ENCODE measurements around the gene PLTP.

The PLTP gene

DNA sequence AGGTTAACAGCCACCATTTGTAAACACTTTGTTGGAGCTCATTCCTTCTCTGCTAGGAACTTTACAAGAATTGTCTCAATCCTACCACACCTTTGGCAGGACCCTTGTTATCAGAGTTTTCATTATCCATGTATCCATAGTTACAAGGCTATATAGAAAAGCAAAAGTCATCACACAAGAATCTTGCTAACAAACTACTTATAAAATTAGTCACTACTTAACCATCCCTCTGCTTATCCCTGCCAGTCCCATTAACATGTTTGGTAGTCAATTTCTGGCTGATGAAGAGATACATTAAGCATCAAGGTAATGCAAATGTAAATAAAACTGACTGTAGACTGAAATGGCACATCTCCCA is 44.2 kb downstream of the PLTP start:
- no peak for DNase-seq

- no peak for DNase-seq
Measured at GRCh38 chr20:45867136-45867818, 44.7 kb downstream of the PLTP start.

DNA sequence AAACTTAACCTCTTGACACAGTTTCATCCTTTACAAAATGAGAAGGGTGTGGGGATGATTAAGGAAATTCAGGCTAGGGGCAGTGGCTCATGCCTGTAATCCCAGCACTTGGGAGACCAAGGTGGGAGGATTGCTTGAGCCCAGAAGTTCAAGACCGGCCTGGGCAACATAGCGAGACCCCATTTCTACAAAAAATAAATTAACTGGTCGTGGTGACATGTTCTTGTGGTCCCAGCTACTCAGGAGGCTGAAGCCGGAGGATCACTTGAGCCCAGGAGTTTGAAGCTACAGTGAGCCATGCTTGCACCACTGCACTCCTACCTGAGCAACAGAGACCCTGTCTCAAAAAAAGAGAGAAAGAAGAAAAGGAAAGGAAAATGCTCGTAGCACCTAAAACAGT is 45.5 kb downstream of the PLTP start:
- DNase-seq = no peak

- DNase-seq = no peak
Measured at GRCh38 chr20:45863543-45864470, 48.1 kb downstream of the PLTP start.

DNA sequence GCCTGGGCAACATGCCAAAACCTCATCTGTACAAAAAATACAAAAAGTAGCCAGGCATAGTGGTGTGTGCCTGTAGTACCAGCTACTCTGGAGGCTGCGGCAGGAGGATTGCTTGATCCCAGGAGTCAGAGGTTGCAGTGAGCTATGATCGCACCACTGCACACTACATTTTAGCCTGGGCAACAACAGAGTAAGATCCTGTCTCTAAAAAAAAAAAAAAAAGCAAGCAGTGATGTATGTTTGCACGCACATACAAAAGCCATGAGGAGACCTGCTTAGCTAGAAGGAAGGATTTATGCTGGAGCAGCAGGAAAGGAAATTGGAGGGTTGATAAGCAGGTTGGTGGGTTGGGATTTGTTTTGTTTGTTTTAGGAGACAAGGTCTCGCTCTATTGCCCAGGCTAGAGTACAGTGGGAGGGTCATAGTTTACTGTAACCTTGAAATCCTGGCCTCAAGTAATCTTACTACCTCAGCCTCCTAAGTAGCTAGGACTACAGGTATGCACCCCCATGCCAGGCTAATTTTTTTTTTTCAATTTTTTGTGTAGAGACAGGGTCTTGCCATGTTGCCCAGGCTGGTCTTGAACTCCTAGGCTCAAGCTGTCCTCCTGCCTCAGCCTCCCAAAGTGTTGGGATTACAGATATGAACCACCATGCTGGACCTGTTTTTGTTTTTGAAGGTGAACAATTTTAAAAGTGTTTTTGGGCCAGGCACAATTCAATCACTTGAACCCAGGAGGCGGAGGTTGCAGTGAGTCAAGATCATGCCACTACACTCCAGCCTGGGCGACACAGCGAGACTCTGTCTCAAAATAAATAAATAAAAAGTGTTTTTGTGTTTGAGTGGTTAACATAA is 50.5 kb downstream of the PLTP start:
- no peak for DNase-seq

DNA sequence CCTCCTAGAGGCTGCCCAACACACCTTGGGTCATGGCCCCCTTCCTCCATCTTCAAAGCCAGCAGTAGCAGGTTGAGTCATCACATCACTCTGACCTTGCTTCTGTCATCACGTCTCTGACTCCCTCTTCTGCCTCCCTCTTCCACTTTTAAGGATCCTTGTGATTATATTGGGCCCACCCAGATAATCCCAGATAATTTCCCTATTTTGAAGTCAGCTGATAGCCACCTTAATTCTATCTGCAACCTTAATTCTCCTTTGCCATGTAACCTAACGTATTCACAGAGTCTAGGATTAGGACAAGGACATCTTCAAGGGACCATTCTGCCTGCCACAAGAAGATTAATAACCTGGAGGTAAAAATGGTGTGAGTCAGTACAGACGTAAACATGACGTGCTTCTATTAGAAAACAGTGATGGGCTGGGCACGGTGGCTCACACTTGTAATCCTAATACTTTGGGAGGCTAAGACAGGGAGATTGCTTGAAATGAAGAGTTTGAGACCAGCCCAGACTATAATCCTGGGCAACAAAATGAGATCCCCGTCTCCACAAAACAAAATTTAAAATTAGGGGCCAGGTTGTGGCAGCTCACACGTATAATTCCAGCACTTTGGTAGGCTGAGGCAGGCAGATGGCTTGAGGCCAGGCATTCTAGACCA is 51.3 kb downstream of the PLTP start:
- DNase-seq = no peak

- no peak for DNase-seq
Measured at GRCh38 chr20:45859916-45860315, 52.0 kb downstream of the PLTP start.

GRCh38 chr20:45857882-45858216 is 54.1 kb downstream of the PLTP start:
- peak; percentile 21 for DNase-seq

DNA sequence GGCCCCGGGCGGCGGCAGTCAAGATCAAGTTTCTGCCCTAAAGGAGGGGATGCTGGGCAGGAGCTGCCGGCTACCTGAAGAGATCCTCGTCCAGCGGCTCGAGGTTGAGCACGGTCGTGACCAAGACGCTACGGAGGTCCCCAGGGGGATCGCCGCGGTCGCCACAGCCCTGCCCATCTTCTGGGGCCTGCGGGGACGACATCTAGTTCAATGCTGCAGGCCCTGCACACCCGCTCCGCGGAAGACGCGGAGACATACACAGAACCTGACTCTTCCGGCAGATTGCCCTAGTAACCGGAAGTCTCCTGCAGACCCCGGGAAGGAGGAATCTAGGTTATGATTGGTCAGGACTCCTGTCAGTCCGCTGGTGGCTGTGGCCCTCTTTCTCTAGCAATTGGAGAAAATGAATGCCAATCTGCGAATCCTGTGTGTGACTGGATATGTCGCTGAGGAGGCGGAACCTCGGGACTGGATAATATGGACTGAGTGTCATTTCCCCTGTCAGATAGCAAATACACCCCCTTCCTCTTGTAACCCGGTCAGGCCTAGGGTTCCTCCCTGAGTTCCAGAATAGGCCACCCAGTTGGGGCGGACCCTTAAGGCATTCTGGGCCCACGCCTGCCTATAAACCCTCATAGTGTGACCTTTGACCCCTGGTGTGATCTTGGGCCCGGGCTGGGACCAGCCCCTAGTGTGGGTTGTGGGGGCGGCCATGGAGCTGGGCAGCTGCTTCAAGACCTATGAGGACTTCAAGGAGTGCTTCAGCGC is 54.7 kb downstream of the PLTP start, which contains the start of the genes ACOT8 and ZSWIM3:
Gene ACOT8 (minus strand): TSS at position 279 of the 768 bp plus-strand sequence. CDS start 77 bp downstream, at position 202.
Gene ZSWIM3 (plus strand): TSS at position 501 of the 768 bp plus-strand sequence. CDS start 212 bp downstream, at position 713.
- peak; percentile 78 for DNase-seq

GRCh38 chr20:45853484-45853883 is 58.5 kb downstream of the PLTP start:
- no peak for DNase-seq

- DNase-seq = no peak
Measured at GRCh38 chr20:45852326-45852725, 59.6 kb downstream of the PLTP start.

GRCh38 chr20:45851501-45851900 is 60.5 kb downstream of the PLTP start:
- DNase-seq = no peak

GRCh38 chr20:45850926-45851325 is 61.0 kb downstream of the PLTP start:
- DNase-seq = no peak

- no peak for DNase-seq
Measured at GRCh38 chr20:45850238-45850637, 61.7 kb downstream of the PLTP start.

DNA sequence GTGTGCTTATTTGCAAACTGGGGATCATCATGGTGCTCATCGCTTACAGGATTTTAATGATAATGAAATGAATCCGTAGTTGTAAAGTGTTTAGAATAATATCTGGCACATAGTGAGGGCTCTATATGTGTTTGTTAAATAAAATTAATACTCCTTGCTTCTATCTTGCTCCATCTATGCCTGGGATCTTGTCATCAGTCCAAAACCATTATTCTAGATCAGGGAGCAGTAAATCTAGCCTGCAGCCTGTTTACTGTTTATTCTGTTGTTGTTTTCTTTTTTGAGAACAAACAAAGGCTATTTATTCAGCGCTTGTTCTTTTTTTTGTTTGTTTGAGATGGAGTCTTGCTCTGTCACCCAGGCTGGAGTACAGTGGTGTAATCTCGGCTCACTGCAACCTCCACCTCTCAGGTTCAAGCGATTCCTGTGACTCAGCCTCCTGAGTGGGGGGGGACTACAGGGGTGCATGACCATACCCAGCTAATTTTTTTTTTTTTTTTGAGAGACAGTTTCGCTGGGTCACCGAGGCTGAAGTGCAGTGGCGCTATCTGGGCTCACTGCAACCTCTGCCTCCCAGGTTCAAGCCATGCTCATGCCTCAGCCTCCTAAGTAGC is 62.9 kb downstream of the PLTP start:
- DNase-seq = no peak

All from stimulated activated CD4-positive, alpha-beta T cell treated with anti-CD3 and anti-CD28 coated beads, Interleukin-4, amount 100 ng/mL, for 1 hour (primary cell).